HepG2 (cell line): ENCODE results near the gene KLF6. TPM values are rescaled to one million over a fixed set of nuclear protein-coding genes. Genes with fewer than 3 reads are reported as not detected.
A peak's percentile ranks its signal among the peaks of the same experiment; 100 is the strongest.

Experiments
- ATAC-seq: fragments of 200-7000 bp; cut with Tn5 transposase; 3 replicates; pipeline ENCODE4 v1.9.1; 2020; ENCODE audit warnings: mild to moderate bottlenecking, moderate library complexity
- BruUV-seq: library from RNA; stranded (reverse); fragments of 400-500 nt; replicated peaks from 2 replicates; lab custom pipeline; 2021; lab: Mats Ljungman, UMichigan
- CTCF ChIA-PET: fragments of 300-600 bp; formaldehyde crosslinking; extraction: SDS; loops from one replicate; lab custom pipeline; 2021; ENCODE audit warnings: low total read pairs, inconsistent platforms, low intra/inter-chr PET ratio; lab: Yijun Ruan, JAX
- POLR2A ChIA-PET: fragments of 350-600 bp; sonication (Branson Sonifier 250); formaldehyde crosslinking; loops from one replicate; lab custom pipeline; 2020; ENCODE audit warnings: antibody characterized with exemption, inconsistent platforms; lab: Yijun Ruan, JAX
- DNase-seq: peaks from one replicate; pipeline ENCODE4 v3.0.0-alpha.2; 2015; ENCODE audit warnings: low spot score
- FAIRE-seq: peaks from 3 replicates; lab custom pipeline; 2011; peaks lifted over from hg19 to GRCh38; lab: Jason Lieb, UNC
- H2AFZ ChIP-seq: one replicate; pipeline ENCODE4 v1.6.1; 2011; ENCODE audit warnings: low read length, inconsistent platforms
- H3K27ac ChIP-seq: fragments of 300-600 bp; 3 replicates; pipeline ENCODE4 v1.8.0; 2011; ENCODE audit warnings: mixed run types, mild to moderate bottlenecking, mixed read lengths, low read length, inconsistent platforms; ENCODE audit not compliant: insufficient read depth; ENCODE audit errors: extremely low read length
- H3K27me3 ChIP-seq, 2 experiments: fragments of 200-600 bp in 1 of 2; 2 replicates in 1 of 2; 3 replicates in 1 of 2; pipeline versions ENCODE4 v1.6.0 to v1.8.0; 2011; ENCODE audit warnings: low read length in 2 of 2, mild to moderate bottlenecking in 2 of 2, moderate library complexity in 2 of 2, inconsistent platforms in 1 of 2; ENCODE audit not compliant: insufficient read depth in 2 of 2, control insufficient read depth in 1 of 2
- H3K36me3 ChIP-seq, 2 experiments: fragments of 200-600 bp in 1 of 2; replicated peaks in 1 of 2; 2 replicates in 1 of 2; 3 replicates in 1 of 2; pipeline versions ENCODE4 v1.5.1 to v1.8.0; 2011; ENCODE audit warnings: low read length in 2 of 2, inconsistent platforms in 1 of 2; ENCODE audit not compliant: insufficient read depth in 2 of 2, control insufficient read depth in 1 of 2
- H3K4me1 ChIP-seq: 2 replicates; pipeline ENCODE4 v1.5.1; 2012; ENCODE audit warnings: low read length, inconsistent platforms; ENCODE audit not compliant: insufficient read depth
- H3K4me2 ChIP-seq: 2 replicates; pipeline ENCODE4 v1.6.0; 2011; ENCODE audit warnings: low read depth, low read length, inconsistent platforms
- H3K4me3 ChIP-seq, 3 experiments: fragments of 200-600 bp in 1 of 3; sonication (generic), shearing (Covaris generic) in 1 of 3; replicated peaks in 1 of 3; 2 replicates each; pipeline ENCODE4 v1.5.1; 2011 to 2016; ENCODE audit warnings: low read length in 3 of 3, inconsistent platforms in 2 of 3, low read depth in 2 of 3, mild to moderate bottlenecking in 2 of 3, control low read depth in 1 of 3, mixed read lengths in 1 of 3; ENCODE audit not compliant: insufficient read depth in 1 of 3
- H3K79me2 ChIP-seq: one replicate; pipeline ENCODE4 v1.6.1; 2011; ENCODE audit warnings: low read length, inconsistent platforms; ENCODE audit not compliant: insufficient read depth
- H3K9ac ChIP-seq: 2 replicates; pipeline ENCODE4 v1.6.0; 2011; ENCODE audit warnings: mild to moderate bottlenecking, low read depth, low read length, inconsistent platforms; ENCODE audit not compliant: insufficient read depth
- H3K9me3 ChIP-seq: 2 replicates; pipeline ENCODE4 v1.5.1; 2012; ENCODE audit warnings: mild to moderate bottlenecking, low read length
- H4K20me1 ChIP-seq: 2 replicates; pipeline ENCODE4 v1.6.0; 2011; ENCODE audit warnings: inconsistent platforms, mild to moderate bottlenecking, low read length, moderate library complexity; ENCODE audit not compliant: insufficient read depth
- WGBS: methylation state at CpG from one replicate; pipeline ENCODE4 v1.1.6; 2017; ENCODE audit warnings: low lambda C conversion rate; 5-methylcytosine and 5-hydroxymethylcytosine counted together
- in situ Hi-C: cut with HindIII; loops from 2 replicates; pipeline ENCODE4 v1.10.0; 2017; ENCODE audit warnings: low pct_unique_long_range_greater_than_20kb; ENCODE audit not compliant: extremely low pct_ligation_motif_present
- intact Hi-C: fragments of 100-400 bp; cut with micrococcal nuclease; formaldehyde crosslinking; loops from one replicate; pipeline ENCODE4 v1.10.0; 2022; ENCODE audit not compliant: unreplicated experiment
- polyA plus RNA-seq, 8 experiments: library from polyadenylated mRNA; depleted of rRNA in 3 of 8; stranded (reverse) in 7 of 8; unstranded in 1 of 8; fragments of >200 nt; fragmentation: Illumina TruSeq in 4 of 8; extraction: Trizol in 4 of 8; gene quantifications; 2 replicates each; pipeline versions ENCODE4 v1.2.1 to v1.2.3, GENCODE V29; 2011 to 2016; ENCODE audit warnings: low read depth in 4 of 8, missing spikeins in 1 of 8, mixed read lengths in 1 of 8; ENCODE audit not compliant: insufficient read depth in 1 of 8
- total RNA-seq, 5 experiments: library from RNA; depleted of rRNA; stranded (reverse); fragments of >200 nt; fragmentation: Illumina TruSeq; extraction: Trizol; gene quantifications; 2 replicates each; pipeline ENCODE4 v1.2.3, GENCODE V29; 2016; ENCODE audit warnings: low read depth in 1 of 5
- TF ChIP-seq, protein P1 (sequence below): sonication (generic); formaldehyde crosslinking; IDR thresholded peaks from 2 replicates; pipeline ENCODE4 v1.5.1; 2020; ENCODE audit warnings: mild to moderate bottlenecking, missing genetic modification reagents, moderate library complexity
- TF ChIP-seq, protein P2 (sequence below): sonication (generic); formaldehyde crosslinking; IDR thresholded peaks from 2 replicates; pipeline ENCODE4 v1.5.0; 2020; ENCODE audit warnings: missing genetic modification reagents
- TF ChIP-seq, protein P3 (sequence below): sonication (generic); formaldehyde crosslinking; IDR thresholded peaks from 2 replicates; pipeline ENCODE4 v1.5.0; 2020; ENCODE audit warnings: mild to moderate bottlenecking, missing genetic modification reagents, borderline replicate concordance

KLF6 gene
- total and polyA plus RNA-seq, 2 of the 13 experiments (the other 11 are each of a cell fraction or from before 2014, with no cell fraction given), result 27.0 to 71.9 TPM

DNA sequence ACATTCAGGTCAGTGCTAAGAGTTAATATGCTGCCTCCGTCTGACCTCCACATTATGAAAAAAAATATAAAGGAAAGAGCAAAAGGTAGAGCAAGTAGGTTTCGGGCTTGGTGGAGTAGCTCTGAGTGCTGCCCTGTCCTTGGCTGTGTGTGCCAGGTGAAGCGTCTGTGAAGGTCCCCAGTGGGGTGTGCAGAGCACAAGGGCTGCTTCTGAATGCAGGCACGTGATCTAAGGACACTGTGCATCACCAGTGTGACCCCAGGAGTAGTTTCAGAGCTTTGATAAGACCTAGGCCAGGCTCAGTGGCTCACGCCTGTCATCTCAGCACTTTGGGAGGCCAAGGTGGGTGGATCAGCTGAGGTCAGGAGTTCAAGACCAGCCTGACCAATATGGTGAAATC, 36.0 kb downstream of the KLF6 start:
- Histone ChIP-seq H3K36me3 (no peaks in the 10 kb centered on the region), H3K27ac (no peak overlapping the region), H2AFZ (no peak overlapping the region), H3K27me3 (no peaks in the 10 kb centered on the region), H3K4me3 (no peak overlapping the region), H3K9me3 (no peaks in the 10 kb centered on the region), H4K20me1 (no peaks in the 10 kb centered on the region), H3K4me1 (peaks cover 79% of the 10 kb centered on the region), H3K4me2 (peak overlapping the region; percentile 15; the same call in 1 of the 2 replicates), H3K9ac (no peak overlapping the region; the same call in 1 of the 2 replicates)
- ChIA-PET POLR2A (interaction anchor here (1.7 to 2.5 kb wide), 2 partner anchors 16 to 36 kb away, joined by 4 to 11 read pairs; partner anchors contain the start of gene KLF6), CTCF (no interaction called here)
- ATAC-seq, result no peak
- no TSS peak for BruUV-seq
- WGBS, result 66% methylated on average over 4 of the region's 5 CpGs
- intact Hi-C loops (loop anchor here (2.0 kb wide), 1 partner anchor 16 kb away; no protein-coding TSS in a partner anchor), in situ Hi-C loops (no loop called here)
- no peak for FAIRE-seq
- TF ChIP-seq, protein P1, sequence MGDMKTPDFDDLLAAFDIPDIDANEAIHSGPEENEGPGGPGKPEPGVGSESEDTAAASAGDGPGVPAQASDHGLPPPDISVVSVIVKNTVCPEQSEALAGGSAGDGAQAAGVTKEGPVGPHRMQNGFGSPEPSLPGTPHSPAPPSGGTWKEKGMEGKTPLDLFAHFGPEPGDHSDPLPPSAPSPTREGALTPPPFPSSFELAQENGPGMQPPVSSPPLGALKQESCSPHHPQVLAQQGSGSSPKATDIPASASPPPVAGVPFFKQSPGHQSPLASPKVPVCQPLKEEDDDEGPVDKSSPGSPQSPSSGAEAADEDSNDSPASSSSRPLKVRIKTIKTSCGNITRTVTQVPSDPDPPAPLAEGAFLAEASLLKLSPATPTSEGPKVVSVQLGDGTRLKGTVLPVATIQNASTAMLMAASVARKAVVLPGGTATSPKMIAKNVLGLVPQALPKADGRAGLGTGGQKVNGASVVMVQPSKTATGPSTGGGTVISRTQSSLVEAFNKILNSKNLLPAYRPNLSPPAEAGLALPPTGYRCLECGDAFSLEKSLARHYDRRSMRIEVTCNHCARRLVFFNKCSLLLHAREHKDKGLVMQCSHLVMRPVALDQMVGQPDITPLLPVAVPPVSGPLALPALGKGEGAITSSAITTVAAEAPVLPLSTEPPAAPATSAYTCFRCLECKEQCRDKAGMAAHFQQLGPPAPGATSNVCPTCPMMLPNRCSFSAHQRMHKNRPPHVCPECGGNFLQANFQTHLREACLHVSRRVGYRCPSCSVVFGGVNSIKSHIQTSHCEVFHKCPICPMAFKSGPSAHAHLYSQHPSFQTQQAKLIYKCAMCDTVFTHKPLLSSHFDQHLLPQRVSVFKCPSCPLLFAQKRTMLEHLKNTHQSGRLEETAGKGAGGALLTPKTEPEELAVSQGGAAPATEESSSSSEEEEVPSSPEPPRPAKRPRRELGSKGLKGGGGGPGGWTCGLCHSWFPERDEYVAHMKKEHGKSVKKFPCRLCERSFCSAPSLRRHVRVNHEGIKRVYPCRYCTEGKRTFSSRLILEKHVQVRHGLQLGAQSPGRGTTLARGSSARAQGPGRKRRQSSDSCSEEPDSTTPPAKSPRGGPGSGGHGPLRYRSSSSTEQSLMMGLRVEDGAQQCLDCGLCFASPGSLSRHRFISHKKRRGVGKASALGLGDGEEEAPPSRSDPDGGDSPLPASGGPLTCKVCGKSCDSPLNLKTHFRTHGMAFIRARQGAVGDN (CRISPR knock-in tag), result peak; percentile 40; the same call in 1 of the 2 replicates
- TF ChIP-seq, protein P2, sequence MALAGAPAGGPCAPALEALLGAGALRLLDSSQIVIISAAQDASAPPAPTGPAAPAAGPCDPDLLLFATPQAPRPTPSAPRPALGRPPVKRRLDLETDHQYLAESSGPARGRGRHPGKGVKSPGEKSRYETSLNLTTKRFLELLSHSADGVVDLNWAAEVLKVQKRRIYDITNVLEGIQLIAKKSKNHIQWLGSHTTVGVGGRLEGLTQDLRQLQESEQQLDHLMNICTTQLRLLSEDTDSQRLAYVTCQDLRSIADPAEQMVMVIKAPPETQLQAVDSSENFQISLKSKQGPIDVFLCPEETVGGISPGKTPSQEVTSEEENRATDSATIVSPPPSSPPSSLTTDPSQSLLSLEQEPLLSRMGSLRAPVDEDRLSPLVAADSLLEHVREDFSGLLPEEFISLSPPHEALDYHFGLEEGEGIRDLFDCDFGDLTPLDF (CRISPR knock-in tag), result no peak
- TF ChIP-seq, protein P3, sequence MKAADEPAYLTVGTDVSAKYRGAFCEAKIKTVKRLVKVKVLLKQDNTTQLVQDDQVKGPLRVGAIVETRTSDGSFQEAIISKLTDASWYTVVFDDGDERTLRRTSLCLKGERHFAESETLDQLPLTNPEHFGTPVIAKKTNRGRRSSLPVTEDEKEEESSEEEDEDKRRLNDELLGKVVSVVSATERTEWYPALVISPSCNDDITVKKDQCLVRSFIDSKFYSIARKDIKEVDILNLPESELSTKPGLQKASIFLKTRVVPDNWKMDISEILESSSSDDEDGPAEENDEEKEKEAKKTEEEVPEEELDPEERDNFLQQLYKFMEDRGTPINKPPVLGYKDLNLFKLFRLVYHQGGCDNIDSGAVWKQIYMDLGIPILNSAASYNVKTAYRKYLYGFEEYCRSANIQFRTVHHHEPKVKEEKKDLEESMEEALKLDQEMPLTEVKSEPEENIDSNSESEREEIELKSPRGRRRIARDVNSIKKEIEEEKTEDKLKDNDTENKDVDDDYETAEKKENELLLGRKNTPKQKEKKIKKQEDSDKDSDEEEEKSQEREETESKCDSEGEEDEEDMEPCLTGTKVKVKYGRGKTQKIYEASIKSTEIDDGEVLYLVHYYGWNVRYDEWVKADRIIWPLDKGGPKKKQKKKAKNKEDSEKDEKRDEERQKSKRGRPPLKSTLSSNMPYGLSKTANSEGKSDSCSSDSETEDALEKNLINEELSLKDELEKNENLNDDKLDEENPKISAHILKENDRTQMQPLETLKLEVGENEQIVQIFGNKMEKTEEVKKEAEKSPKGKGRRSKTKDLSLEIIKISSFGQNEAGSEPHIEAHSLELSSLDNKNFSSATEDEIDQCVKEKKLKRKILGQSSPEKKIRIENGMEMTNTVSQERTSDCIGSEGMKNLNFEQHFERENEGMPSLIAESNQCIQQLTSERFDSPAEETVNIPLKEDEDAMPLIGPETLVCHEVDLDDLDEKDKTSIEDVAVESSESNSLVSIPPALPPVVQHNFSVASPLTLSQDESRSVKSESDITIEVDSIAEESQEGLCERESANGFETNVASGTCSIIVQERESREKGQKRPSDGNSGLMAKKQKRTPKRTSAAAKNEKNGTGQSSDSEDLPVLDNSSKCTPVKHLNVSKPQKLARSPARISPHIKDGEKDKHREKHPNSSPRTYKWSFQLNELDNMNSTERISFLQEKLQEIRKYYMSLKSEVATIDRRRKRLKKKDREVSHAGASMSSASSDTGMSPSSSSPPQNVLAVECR (CRISPR knock-in tag), result 0 out of 2 replicates have a peak, but pooled peaks have one; percentile 2
- TF ChIP-seq, all 625 proteins: peak for 2
- no peaks in the 10 kb centered on the region for H3K79me2 ChIP-seq
- no peak for DNase-seq
